ENCODE measurements around the gene GBGT1.
A peak's percentile ranks its signal among the peaks of the same experiment; 100 is the strongest.

The GBGT1 gene

GRCh38 chr9:133151041-133151440, 12.7 kb downstream of the GBGT1 start:
- H3K4me3 ChIP-seq (ENCODE audit: low read depth, low read length), result no peak overlapping the region
- TF ChIP-seq CTCF (conservative IDR thresholded peaks at IDR 0.05; ENCODE audit: low read depth, low read length), result no peak
- no peak for DNase-seq (ENCODE audit: low read depth)

- no peak for TF ChIP-seq CTCF (conservative IDR thresholded peaks at IDR 0.05; ENCODE audit: low read depth, low read length)
- DNase-seq (ENCODE audit: low read depth), result peak; percentile 86
- H3K4me3 ChIP-seq (ENCODE audit: low read depth, low read length), result peak overlapping the region; percentile 75
These were observed 14.3 kb downstream of the GBGT1 start for GRCh38 chr9:133149130-133150015.

GRCh38 chr9:133148199-133149129, 15.2 kb downstream of the GBGT1 start:
- no peak for TF ChIP-seq CTCF (conservative IDR thresholded peaks at IDR 0.05; ENCODE audit: low read depth, low read length)
- peak overlapping the region; percentile 75 for H3K4me3 ChIP-seq (ENCODE audit: low read depth, low read length)
- DNase-seq (ENCODE audit: low read depth), result peak; percentile 38

GRCh38 chr9:133147412-133148198, 16.1 kb downstream of the GBGT1 start:
- H3K4me3 ChIP-seq (ENCODE audit: low read depth, low read length), result peak overlapping the region; percentile 75
- peak; percentile 57 for DNase-seq (ENCODE audit: low read depth)
- TF ChIP-seq CTCF (conservative IDR thresholded peaks at IDR 0.05; ENCODE audit: low read depth, low read length), result peak; percentile 96

GRCh38 chr9:133146746-133147411, 16.8 kb downstream of the GBGT1 start:
- no peak overlapping the region for H3K4me3 ChIP-seq (ENCODE audit: low read depth, low read length)
- TF ChIP-seq CTCF (conservative IDR thresholded peaks at IDR 0.05; ENCODE audit: low read depth, low read length), result no peak
- DNase-seq (ENCODE audit: low read depth), result no peak

Data from choroid plexus epithelial cell (primary cell).